Gastroesophageal sphincter (tissue), 4 donors: ENCODE results near the gene RNF152. TPM values are rescaled to one million over a fixed set of nuclear protein-coding genes. Genes with fewer than 3 reads are reported as not detected.

Experiments
- ATAC-seq: fragments of 150-250 bp; one replicate; pipeline ENCODE4 v1.9.1; 2016; ENCODE audit warnings: mild to moderate bottlenecking, moderate library complexity
- H3K27ac ChIP-seq, 4 donors: fragments of 200-600 bp; sonication (generic) in 3 of 4; 1 replicate in 3 of 4; 2 replicates in 1 of 4; pipeline ENCODE4 v1.5.1; 2016 to 2019
- H3K27me3 ChIP-seq: fragments of 200-600 bp; sonication (generic); one replicate; pipeline ENCODE4 v1.5.1; 2019
- H3K36me3 ChIP-seq, 2 donors: fragments of 200-600 bp; sonication (generic); one replicate each; pipeline ENCODE4 v1.5.1; 2019; ENCODE audit warnings: control low read depth in 1 of 2
- H3K4me1 ChIP-seq, 3 donors: fragments of 200-600 bp; sonication (generic); 1 replicate in 2 of 3; 2 replicates in 1 of 3; pipeline ENCODE4 v1.5.1; 2016 to 2019; ENCODE audit warnings: control low read depth in 2 of 3
- H3K4me3 ChIP-seq, 2 donors: fragments of 200-600 bp; sonication (generic); one replicate each; pipeline ENCODE4 v1.5.1; 2019; ENCODE audit warnings: mild to moderate bottlenecking in 1 of 2, moderate library complexity in 1 of 2
- H3K9me3 ChIP-seq, 3 donors: fragments of 200-600 bp; sonication (generic); one replicate each; pipeline ENCODE4 v1.5.1; 2017 to 2019; ENCODE audit warnings: control low read depth in 2 of 3
- CTCF ChIP-seq, 4 experiments: fragments of 200-600 bp in 2 of 4; fragments of 450-650 bp in 2 of 4; sonication (generic) in 1 of 4; IDR thresholded peaks; one replicate each; pipeline ENCODE4 v1.5.1; 2017 to 2019; ENCODE audit warnings: antibody characterized with exemption in 4 of 4, mild to moderate bottlenecking in 2 of 4, moderate library complexity in 2 of 4
- EP300 ChIP-seq: sonication (generic); formaldehyde crosslinking; IDR thresholded peaks from one replicate; pipeline ENCODE4 v1.6.1; 2017; ENCODE audit warnings: antibody characterized with exemption, mild to moderate bottlenecking
- POLR2A ChIP-seq, 2 donors: fragments of 450-650 bp; IDR thresholded peaks; one replicate each; pipeline ENCODE4 v1.6.1; 2017; ENCODE audit warnings: antibody characterized with exemption in 2 of 2, mild to moderate bottlenecking in 2 of 2, moderate library complexity in 1 of 2
- POLR2AphosphoS5 ChIP-seq: sonication (generic); formaldehyde crosslinking; IDR thresholded peaks from one replicate; pipeline ENCODE4 v1.6.1; 2017; ENCODE audit warnings: antibody characterized with exemption
- WGBS, 2 donors: methylation state at CpG; one replicate each; pipeline ENCODE4 v1.1.5; 2018; ENCODE audit warnings: low coverage in 1 of 2; 5-methylcytosine and 5-hydroxymethylcytosine counted together
- total RNA-seq, 4 donors: library from RNA; depleted of rRNA; stranded (reverse); fragments of >200 nt; gene quantifications; one replicate each; pipeline ENCODE4 v1.1.0, GENCODE V29; 2016

The RNF152 gene
- total RNA-seq, 4 donors from 2014 or later, result 9.0 to 11.2 (median 10.1) TPM

DNA sequence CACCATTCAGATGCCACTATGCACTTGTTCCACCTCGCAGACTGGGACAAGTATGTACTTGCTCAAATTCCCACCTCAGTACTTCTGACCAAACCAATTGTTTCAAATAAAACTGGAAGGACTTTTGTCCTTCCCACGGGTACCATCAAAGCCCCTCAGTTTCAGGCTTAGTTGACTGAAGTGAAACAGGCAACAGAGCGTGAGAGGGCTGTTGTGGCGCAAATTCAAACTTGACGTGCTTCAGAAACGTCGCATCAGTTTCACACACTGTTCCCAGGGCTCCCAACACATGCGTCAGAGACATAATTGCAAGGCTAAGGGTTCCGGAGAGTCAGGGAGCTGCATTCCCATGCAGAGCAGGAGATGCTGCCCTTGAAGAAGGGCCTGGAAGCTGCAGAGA lies 33.7 kb downstream of the RNF152 start:
- Histone ChIP-seq H3K36me3 (no peaks in the 10 kb centered on the region), H3K4me3 (no peak overlapping the region), H3K9me3 (no peaks in the 10 kb centered on the region), H3K27ac (no peak overlapping the region), H3K27me3 (no peaks in the 10 kb centered on the region), H3K4me1 (peaks cover 0 to 14% (median 3%) of the 10 kb centered on the region in 3 donors)
- no peak for TF ChIP-seq EP300
- no peak for TF ChIP-seq POLR2A (IDR thresholded peaks at IDR 0.05)
- no peak for TF ChIP-seq POLR2AphosphoS5
- TF ChIP-seq CTCF (IDR thresholded peaks at IDR 0.05), result no peak
- no peak for ATAC-seq
- 96 to 97% methylated on average over 5 to 9 of the region's 9 CpGs for WGBS, 2 donors

DNA sequence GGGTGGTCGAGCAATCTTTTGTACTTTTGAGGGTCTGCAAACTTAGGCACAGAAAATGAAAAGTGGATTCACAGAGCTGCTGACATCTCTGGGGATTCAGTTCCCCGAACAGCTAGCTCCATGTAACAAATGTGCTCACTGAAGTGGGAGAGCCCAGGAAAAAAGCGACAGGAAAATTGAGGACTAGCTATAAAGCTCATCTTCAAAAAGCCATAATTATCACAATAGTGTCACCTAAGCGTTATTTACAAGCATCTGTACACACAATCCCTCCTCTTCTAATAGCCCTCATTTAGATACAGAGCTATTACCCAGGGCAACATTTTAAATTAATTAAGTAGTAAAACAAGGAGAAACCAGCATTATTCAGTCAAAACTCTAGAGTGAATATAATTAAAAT lies 36.1 kb downstream of the RNF152 start:
- WGBS, 2 donors, result 94 to 100% methylated on average over 1 to 3 of the region's 4 CpGs
- TF ChIP-seq EP300 (no peak), POLR2AphosphoS5 (no peak), CTCF (IDR thresholded peaks at IDR 0.05) (no peak), POLR2A (IDR thresholded peaks at IDR 0.05) (no peak)
- Histone ChIP-seq H3K4me3 (no peak overlapping the region), H3K27me3 (no peaks in the 10 kb centered on the region), H3K4me1 (peaks cover 0 to 14% (median 3%) of the 10 kb centered on the region in 3 donors), H3K36me3 (no peaks in the 10 kb centered on the region), H3K9me3 (no peaks in the 10 kb centered on the region), H3K27ac (no peak overlapping the region)
- ATAC-seq, result no peak

- no peak overlapping the region for H3K4me3 ChIP-seq
- no peaks in the 10 kb centered on the region for H3K27me3 ChIP-seq
- WGBS, 2 donors, result 97 to 100% methylated on average over 3 to 4 of the region's 19 CpGs
- no peak for ATAC-seq
- no peaks in the 10 kb centered on the region for H3K36me3 ChIP-seq
- no peak for TF ChIP-seq EP300
- TF ChIP-seq POLR2A (IDR thresholded peaks at IDR 0.05), result no peak
- no peak for TF ChIP-seq CTCF (IDR thresholded peaks at IDR 0.05)
- TF ChIP-seq POLR2AphosphoS5, result no peak
- no peaks in the 10 kb centered on the region for H3K9me3 ChIP-seq
- H3K4me1 ChIP-seq, result peaks cover 0 to 14% (median 3%) of the 10 kb centered on the region in 3 donors
- no peak overlapping the region for H3K27ac ChIP-seq
These were observed 37.1 kb downstream of the RNF152 start for GRCh38 chr18:61855449-61856378.

GRCh38 chr18:61854578-61855448 lies 38.0 kb downstream of the RNF152 start:
- no peaks in the 10 kb centered on the region for H3K9me3 ChIP-seq
- H3K4me1 ChIP-seq, result peaks cover 0 to 14% (median 3%) of the 10 kb centered on the region in 3 donors
- no peaks in the 10 kb centered on the region for H3K36me3 ChIP-seq
- no peak overlapping the region for H3K27ac ChIP-seq
- 28 to 44% methylated on average over 4 to 8 of the region's 9 CpGs for WGBS, 2 donors
- TF ChIP-seq EP300, result no peak
- TF ChIP-seq POLR2A (IDR thresholded peaks at IDR 0.05), result no peak
- no peak for TF ChIP-seq CTCF (IDR thresholded peaks at IDR 0.05)
- no peak for TF ChIP-seq POLR2AphosphoS5
- H3K4me3 ChIP-seq, result no peak overlapping the region
- no peaks in the 10 kb centered on the region for H3K27me3 ChIP-seq
- no peak for ATAC-seq
